NCI-H146 treated with DMSO at 0.1 percent for 48 hours (cell line): ENCODE results near the gene TDRD3.

Experiments
- DNase-seq: peaks from one replicate; lab custom pipeline; 2025; ENCODE audit not compliant: unreplicated experiment; lab: John Stamatoyannopoulos, UW

TDRD3 gene

DNA sequence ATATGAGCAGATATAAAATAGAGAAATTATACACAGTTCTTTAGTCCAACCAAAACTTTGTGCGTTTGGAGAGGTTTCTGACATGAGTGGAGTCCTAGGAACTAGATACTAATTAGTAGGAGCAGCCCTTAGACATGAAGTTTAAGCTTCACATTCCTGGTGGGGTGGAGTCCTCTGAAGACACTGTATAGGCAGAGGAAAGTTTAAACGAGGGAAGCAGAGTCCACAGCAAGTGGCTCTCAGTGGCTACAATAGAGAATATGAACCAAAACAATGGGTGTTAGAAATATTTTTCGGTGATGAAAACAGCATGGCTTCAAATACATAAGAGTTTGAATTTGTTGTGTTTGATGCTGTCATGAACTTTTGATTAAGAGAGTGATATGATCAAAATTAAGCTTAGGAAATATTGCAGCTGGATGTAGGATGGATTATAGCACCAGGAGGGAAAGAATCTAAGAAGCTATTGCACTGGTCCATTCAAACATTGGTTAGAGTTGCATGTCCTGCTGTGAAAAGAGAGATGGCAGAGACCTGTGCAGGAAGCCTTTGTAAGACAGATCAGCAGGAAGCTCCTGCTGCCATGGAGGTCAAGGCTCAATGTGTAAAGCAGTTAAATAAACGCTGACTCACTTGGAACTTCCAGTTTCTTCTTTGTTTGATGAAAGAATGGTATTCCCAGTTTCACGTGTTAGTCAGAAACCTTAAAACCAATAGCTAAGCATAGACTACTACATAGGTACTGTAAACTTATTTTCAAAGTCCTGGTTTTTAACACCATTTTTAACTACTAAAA is 175.2 kb downstream of the TDRD3 start:
- peak; percentile 89 for DNase-seq

DNA sequence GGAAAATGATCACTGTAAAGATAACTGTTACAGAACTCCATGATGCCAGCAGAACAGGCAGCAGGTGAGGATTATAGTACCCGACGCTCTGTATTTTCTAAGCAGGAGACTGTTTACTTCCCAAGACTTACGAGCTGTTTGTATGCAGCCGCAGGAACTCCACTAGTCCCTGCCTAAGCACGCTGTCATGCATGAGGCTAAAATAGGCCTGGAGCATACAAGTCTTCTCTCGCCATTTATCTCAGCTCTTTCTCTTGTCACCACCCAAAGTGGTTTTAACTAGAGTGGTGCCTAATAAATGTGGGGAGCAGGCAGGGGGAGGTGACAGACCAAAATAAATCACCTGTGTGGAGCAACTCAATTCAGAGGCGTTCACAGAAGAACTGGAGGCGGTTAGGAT is 175.8 kb downstream of the TDRD3 start:
- peak; percentile 60 for DNase-seq

DNA sequence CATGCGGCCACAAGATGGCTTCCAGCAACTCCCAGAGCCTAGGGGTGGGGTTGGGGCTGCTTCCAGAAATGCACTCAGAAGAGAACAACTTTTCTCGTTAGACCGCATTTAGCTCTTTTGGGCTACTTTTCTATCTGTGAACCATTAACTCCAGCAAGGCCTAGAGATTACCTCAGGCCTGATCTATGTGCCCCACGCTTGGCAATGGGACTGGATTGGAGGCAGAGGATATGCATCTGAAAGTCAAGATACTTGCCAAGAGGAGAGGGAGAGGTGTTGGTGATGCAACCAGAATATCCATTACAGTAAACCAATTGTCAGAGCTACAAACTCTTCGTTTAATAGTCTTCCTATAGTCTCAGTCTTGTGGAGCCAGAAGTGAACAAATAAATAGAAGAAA is 177.7 kb downstream of the TDRD3 start:
- no peak for DNase-seq

DNA sequence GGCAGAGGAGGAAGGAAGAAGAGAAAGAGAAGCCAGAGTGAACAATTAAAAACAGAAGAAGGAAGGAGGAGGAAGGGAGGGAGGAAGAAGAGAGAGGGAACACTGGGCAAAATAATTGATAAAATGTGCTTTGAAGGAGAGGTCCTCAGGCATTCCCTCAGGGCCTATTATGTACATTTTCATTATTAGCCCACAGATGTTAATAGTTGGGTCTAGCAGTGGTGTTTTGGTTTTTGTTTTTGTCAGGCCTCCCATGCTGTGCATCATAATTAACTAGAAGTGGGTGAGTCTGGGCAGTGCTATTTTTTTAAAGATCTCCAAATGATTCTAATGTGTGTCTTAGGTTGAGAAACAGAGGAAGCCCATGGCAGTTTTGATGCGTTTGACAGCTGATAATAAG is 178.1 kb downstream of the TDRD3 start:
- DNase-seq: no peak

DNA sequence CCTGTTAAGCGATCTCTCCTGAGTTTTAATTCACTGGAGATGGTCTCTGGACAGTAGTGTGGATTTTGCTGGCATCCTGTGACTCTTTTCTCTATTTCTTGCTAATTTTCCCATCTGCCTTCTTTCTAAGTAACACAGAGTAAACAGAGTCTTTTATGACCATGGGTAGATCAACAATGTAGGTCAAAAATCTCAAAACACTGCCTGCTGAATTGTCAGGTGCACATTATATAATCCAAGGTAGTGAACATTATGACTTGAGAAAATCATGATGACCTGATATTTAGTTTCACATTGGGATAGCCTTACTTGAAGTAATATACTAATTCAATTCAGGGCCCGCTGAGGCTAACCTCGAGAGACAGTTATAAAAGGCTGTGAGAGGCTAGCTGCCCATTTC is 180.7 kb downstream of the TDRD3 start:
- no peak for DNase-seq

DNA sequence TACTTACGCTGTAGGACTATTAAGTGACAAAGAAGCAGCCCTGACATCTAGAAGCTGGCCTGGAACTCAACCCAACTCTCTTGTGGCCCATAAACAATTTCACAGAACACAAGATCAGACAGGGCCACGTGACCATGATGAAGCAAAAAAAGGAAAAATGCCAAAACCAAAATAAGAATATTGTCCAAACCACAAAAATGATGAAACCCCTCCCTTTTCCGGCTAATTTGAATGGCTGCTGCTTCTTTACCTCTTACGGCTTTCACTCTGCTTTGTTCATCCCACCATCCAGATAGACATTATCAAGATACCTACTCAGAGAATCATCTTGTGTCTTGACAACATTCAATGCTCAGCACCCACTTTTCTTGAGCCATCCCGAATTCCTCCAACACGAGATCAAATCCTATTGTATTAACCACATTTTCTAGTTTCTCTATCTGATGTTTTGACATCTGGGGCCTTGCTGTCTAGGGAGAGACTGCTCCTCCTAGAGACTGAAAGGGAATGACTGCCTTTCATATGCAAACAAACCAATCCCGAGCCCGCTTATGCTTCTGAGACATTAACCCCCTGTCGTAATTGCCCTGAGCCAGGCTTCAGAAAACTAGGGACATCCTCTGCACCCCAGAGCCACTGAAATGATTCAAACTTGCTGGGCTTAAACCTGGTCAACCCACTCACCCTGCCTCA is 186.3 kb downstream of the TDRD3 start:
- DNase-seq: no peak

DNA sequence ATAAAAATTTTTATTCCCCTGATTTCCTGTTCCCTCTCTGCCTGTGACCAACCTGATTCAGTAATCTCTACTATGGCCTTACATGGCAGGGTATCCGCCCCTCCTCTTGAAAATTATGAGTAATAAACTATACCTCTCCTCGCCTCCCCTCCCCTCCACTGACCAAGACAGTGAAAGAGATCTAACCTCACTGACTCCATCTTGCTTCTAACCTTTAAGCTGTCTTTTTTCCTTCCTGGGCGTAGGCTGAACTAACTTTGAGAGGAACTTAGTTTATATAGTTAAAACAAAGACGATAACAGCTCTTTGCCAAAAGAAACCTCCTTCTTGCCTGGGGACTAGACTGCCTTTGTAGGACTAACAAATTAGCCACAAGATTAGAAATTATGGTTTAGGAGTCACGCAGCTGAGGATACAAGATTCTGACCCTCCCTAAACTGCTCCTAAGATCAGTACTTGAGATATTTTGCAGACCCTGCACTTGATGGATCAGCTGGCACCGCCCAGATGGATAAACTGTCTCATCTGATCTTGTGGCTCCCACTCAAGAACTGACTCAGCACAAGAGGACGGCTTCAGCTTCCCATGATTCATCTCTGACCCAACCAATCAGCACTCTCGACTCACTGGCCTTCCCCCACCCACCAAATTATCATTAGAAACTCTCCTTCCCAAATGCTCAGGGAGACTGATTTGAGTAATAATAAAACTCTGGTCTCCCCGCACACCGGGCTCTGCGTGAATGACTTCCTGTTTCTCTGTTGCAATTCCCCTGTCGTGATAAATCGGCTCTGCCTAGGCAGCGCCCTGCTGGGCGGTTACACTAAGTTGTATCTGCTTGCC is 187.1 kb downstream of the TDRD3 start:
- DNase-seq: no peak

DNA sequence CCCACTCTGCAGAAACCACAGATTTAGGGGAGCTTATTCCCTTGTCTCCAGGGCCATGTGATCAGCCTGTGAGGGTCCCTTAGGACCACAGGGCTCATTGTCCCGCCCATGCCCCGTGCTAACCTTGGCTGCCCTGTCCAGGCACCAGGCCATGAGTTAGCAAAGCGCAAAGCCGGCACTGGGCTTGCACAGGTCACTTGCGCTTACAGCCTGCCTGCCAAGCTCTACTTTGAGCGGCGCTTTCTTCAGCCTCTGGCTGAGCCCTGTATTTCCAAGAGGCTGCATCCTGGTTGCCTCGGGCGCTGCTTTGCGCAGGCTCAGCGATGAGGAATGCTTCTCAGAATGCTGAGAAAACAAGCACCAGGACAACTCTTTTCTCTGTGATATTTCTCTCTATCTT is 188.0 kb downstream of the TDRD3 start:
- DNase-seq: no peak

DNA sequence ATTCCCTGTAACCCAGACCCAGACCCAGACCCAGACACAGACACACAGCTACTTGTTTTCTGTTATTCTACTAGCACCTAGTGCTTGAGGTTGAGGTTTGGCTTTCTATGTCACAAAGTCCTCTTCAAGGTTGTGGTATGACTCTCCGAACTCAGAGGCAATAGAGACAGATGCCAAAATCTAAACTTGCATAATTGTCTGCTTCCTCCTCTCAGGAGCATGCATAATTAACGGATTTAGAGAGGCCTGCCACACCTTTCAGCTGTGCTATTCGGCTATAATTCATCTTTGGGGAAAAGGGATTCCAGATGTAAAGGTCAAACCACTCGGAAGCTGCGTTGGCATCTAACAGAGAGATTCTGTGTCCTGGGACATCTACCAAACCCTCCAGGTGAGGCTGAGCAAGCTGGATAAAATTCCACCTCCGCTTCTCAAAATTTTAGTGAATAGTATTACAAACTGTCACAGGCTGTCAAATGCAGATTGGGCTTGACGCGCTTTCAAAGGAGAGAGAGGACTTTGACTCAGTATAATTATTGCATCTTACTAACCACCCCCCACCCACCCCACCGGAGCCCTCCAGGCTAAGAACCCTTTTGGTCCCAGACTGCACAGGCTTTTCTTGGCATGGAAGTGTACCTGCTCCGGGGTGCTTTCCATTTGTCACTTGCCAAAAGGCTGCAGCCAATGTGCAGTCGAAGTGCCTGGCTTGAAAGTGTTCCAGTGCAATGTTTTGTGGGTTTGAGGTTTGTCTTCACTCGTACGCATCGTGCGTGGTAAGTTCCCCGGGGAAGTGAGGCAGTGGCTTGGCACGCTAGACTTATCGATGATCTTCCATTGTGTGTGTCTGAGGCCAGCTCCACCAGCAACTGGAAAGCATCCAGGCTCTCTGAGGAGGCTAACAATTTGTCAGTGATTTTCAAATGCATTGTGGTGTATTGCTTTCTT is 194.1 kb downstream of the TDRD3 start:
- no peak for DNase-seq

DNA sequence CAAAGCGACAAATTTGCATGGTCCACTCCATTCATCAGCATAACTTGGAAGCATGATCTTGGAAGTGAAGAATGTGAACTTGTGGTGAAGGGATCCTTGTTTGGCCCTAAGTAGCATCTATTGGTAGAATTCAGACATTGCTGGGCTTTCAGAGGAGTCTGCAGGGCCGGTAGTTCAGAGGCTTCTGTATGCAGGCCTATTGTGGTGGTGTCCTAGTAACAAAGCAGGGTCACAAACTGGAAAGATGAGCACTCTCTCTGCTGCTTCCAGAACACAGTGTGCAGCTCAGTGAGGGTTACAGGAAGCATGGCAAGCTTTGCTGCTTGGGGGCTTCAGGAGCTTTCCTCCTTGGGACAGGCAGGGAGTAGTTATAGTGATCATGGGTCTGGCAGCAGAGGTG is 206.0 kb downstream of the TDRD3 start:
- no peak for DNase-seq

DNA sequence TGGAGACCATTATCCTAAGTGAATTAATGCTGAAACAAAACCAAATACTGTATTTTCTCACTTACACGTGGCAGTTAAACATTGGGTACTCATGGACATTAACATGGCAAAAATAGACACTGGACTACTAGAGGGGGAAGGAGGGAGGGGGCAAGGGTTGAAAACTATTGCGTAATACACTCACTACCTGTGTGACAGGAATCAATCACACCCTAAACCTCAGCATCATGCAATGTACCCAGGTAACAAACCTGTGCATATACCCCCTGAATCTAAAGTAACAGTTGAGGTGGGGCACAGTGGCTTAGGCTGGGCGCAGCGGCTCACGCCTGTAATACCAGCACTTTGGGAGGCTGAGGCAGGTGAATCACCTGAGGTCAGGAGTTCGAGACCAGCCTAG is 207.0 kb downstream of the TDRD3 start:
- DNase-seq: no peak

DNA sequence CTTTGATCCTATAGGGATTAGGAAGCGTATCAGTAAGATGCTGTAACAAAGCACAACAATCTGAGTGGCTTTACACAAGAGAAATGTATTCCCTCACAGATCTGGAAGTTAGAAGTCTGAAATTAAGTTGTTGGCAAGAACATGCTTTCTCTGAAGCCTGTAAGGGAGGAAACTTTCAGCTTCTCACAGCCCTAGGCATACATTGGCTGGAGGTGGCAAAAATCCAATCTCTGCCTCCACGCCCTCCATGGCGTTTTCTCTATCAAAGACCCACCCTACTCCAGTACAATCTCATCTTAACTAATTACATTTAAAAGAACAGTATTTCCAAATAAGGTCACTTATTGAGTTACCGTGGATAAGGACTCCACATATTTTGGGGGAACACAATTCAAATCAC is 211.9 kb downstream of the TDRD3 start:
- no peak for DNase-seq

DNA sequence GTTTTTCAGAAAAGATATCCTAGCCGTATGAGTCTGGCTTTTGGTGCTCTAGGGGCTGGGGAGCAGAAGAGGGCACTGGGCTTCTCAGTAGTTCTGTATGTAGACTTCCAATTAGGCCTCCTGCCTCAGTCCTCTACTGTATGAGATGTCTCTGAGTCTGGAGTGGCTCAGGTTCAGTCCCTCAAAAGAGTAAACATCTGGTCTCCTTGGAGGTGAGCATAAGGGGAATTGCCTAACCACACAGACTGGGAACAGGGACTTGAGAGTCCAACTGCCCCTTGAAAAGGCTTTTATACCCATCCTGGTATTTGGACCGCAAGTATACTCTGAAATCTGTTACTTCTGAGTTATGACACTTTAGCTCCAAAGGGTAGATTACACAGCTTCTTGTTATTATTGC is 214.5 kb downstream of the TDRD3 start:
- DNase-seq: no peak

DNA sequence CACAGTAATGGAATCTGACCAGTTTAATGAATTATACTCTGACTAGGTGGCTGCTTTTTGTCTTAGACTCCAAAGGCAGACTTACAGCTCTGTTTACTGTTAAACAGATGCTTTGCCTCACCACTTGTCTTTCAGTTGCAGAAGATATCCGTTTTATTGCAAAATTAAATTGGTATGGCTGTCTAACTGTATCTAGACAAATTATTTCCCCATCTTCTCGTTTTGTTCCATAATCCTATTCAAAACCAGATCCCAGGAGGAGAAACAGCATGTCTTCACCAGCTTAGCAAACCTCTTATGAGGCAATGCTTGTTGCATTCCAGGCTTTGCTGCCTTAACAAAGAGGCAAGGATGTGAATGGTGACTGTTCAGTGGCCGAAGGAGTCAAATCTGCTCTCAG is 215.6 kb downstream of the TDRD3 start:
- no peak for DNase-seq

DNA sequence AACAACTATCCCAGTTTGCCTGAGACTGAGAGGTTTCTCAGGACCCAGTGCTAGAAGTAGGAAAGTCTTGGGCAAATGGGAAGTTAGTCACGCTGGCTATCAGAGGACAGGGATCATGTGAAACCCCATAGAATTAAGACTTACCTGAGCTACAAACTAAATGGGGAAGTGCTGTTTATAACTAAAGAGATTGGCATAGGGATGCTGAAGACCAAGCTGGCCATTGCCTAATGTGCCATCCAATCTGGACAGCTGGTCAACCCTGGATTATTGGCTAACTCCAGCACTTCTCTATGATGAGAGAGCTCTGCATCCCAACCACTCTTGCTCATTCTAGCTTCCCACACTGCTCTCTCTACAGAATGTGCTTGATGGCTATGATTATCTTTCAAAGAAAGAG is 216.1 kb downstream of the TDRD3 start:
- no peak for DNase-seq

DNA sequence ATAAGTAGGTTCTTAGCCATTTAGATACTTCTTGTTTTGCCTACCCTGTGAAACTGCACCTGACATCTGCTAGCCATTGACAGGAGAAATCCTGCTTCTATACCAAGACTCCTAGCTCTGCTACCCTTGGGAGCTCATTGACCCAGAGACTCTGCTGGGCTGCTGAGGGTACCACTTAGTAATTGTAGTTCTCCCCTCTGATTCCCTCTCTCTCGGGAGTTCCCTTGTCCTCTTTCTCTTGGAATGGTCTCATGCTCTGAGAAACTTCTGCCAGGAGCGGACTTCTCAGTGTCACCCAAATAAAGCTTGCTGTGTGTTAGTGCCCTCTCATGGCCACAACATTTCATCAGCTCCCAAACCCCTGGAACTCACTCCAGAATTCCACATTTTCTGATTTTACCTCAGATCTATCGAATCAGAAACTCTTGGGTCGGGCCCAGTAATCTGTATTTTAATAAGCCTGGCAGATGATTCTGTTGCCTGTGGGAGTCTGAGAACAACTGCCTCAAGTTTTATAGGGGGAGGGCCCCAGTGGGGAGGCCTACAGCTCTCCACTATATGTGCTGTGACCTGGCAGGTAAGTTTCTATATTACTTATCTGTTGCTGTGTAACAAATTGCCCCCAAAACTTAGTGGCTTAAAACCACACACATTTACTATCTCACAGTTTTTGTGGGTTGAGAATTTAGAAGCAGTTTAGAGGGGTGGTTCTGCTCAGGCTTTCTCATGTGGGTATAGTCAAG is 221.1 kb downstream of the TDRD3 start:
- DNase-seq: no peak

DNA sequence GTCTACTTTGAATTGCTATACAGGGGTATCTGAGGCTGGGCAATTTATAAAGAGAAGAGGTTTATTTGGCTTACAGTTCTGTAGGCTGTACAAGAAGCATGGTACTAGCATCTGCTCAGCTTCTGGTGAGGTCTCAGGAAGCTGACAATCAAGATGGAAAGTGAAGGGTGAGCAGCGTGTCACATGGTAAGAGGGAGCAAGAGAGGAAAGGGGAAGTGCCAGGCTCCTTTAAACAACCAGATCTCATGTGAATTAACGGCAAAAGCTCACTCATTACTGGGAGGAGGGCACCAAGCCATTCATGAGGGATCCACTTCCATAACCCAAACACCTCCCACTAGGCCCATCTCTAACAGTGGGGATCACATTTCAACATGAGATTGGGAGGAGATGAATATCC is 222.4 kb downstream of the TDRD3 start:
- DNase-seq: no peak

DNA sequence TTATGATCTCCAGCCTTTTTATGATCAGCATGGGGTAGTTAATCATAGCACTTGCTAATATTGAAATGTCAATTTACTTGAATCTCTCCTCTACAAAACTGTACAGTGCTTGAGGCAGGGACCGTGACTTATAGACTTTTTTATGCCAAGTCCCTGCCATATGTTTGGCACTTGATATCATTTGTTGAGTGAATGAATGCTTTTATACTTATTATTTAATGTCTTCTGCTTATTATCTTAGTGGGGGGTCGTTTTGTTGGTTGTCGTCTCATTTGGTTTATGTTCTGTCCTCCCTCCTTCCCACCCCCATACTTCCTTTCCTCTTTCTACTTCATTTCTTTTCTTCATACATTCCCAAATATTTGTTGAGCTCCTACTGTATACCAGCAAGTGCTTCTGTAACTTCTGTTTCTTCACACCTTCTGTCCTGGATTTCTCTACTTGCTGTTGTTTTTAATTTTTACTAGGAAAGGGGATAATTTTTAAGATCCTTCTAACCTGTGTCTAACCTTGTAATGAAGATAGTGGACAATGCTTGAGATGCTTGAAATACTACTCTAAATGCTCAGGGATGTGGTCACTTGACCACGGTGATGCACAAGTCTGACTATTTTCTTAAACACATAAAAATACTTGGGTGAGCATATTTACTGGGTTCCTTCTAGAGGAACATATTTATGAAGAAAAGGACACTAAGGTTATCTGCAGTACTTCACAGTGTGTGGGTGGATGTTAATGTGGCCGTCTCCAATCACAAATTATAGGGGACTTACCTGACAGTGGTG is 223.8 kb downstream of the TDRD3 start:
- no peak for DNase-seq

DNA sequence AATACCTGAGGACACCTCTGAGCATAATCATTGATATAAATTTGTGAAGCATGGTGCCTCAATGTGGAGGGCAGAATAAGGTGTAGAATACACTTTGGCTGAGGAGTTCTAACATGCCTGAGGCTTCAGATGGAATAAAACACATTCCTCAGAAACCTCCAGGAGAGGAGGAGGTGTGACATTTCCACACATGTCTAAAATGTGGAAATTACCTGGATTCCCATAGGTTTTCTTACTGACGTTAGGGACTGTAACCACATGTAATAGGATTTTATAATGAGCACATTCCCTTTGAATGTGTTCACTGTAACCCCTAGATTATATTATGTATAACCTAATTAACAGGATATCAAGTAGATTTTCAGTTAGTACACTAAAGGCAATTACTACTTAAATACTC is 226.1 kb downstream of the TDRD3 start:
- no peak for DNase-seq
